Sigmoid colon (tissue), 7 donors: ENCODE data around the gene CAPZA2. TPM values are rescaled to one million over a fixed set of nuclear protein-coding genes. Genes with fewer than 3 reads are reported as not detected.
A peak's percentile ranks its signal among the peaks of the same experiment; 100 is the strongest.

Source experiments
- DNase-seq: peaks from one replicate; pipeline ENCODE4 v3.0.0-alpha.2; 2019
- H3K27ac ChIP-seq, 4 donors: fragments of 200-600 bp; sonication (generic); one replicate each; pipeline ENCODE4 v1.5.1; 2016 to 2019; ENCODE audit warnings: mild to moderate bottlenecking in 1 of 4
- H3K27me3 ChIP-seq, 3 donors: fragments of 200-600 bp; sonication (generic); one replicate each; pipeline ENCODE4 v1.5.1; 2019; ENCODE audit warnings: mild to moderate bottlenecking in 1 of 3
- H3K36me3 ChIP-seq, 4 donors: fragments of 200-600 bp; sonication (generic); one replicate each; pipeline ENCODE4 v1.5.1; 2016 to 2019
- H3K4me1 ChIP-seq, 4 donors: fragments of 200-600 bp; sonication (generic); one replicate each; pipeline ENCODE4 v1.5.1; 2017 to 2019
- H3K4me3 ChIP-seq, 4 donors: fragments of 200-600 bp; sonication (generic); one replicate each; pipeline ENCODE4 v1.5.1; 2017 to 2019; ENCODE audit warnings: mild to moderate bottlenecking in 2 of 4, moderate library complexity in 1 of 4
- H3K9me3 ChIP-seq, 4 donors: fragments of 200-600 bp in 3 of 4; sonication (generic) in 3 of 4; one replicate each; pipeline versions ENCODE4 v1.5.1 to v1.6.1; 2013 to 2019
- EP300 ChIP-seq, 4 donors: sonication (generic); formaldehyde crosslinking; IDR thresholded peaks; one replicate each; pipeline ENCODE4 v1.6.1; 2017; ENCODE audit warnings: antibody characterized with exemption in 4 of 4
- POLR2A ChIP-seq, 2 donors: fragments of 450-650 bp; IDR thresholded peaks; one replicate each; pipeline ENCODE4 v1.6.1; 2016; ENCODE audit warnings: antibody characterized with exemption in 2 of 2, mild to moderate bottlenecking in 2 of 2, moderate library complexity in 2 of 2
- POLR2AphosphoS5 ChIP-seq, 4 donors: sonication (generic); formaldehyde crosslinking; IDR thresholded peaks; one replicate each; pipeline ENCODE4 v1.6.1; 2017; ENCODE audit warnings: antibody characterized with exemption in 4 of 4
- WGBS, 2 donors: extraction: QIAGEN DNeasy Blood & Tissue Kit; methylation state at CpG; one replicate each; pipeline ENCODE4 v1.1.7; 2013; 5-methylcytosine and 5-hydroxymethylcytosine counted together
- intact Hi-C: fragments of 100-400 bp; cut with DNase I; formaldehyde crosslinking; loops from one replicate; pipeline ENCODE4 v1.15.1; 2023
- polyA plus RNA-seq, 3 donors: library from polyadenylated mRNA; stranded (reverse); fragments of 200-250 nt; gene quantifications; one replicate each; pipeline ENCODE4 v1.2.3, GENCODE V29; 2013
- total RNA-seq, 4 donors: library from RNA; depleted of rRNA; stranded (reverse); fragments of >200 nt; gene quantifications; one replicate each; pipeline ENCODE4 v1.1.0, GENCODE V29; 2016
- TF ChIP-seq, protein P1 (sequence below), 4 experiments: fragments of 450-650 bp in 3 of 4; fragments of 200-600 bp in 1 of 4; IDR thresholded peaks; one replicate each; pipeline ENCODE4 v1.5.1; 2016 to 2019; ENCODE audit warnings: antibody characterized with exemption in 4 of 4, mild to moderate bottlenecking in 3 of 4, moderate library complexity in 2 of 4
- donor health status: healthy with polysubstance abuse.
- donor health status: Bipolar disorder and iron deficiency.
- donor health status: healthy.

The CAPZA2 gene
- total and polyA plus RNA-seq, 7 donors: 75.3 to 242 (median 189) TPM

DNA sequence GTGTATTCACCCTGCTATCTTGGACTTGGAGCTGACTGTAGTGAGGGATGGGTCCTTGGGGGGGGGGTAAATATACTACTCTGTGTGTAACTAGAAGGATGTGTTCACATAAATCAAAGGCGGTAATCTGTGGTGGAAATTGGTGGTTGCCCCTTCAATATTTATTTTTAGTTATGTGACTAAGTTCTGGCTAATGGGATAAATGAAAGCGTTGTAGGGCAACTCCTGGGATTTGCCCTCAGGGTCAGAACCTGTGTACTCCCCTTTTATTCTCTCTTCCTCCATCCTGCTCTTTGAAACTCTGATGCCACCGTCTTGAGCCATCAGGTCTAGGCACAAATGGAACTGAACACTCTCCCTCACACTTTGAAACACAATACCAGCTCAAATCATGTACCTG is 66.6 kb downstream of the CAPZA2 start:
- H3K4me3 ChIP-seq: no peak overlapping the region
- no peaks in the 10 kb centered on the region for H3K27me3 ChIP-seq
- peaks cover 0 to 8% (median 0%) of the 10 kb centered on the region in 4 donors for H3K4me1 ChIP-seq
- DNase-seq: no peak
- TF ChIP-seq, protein P1, sequence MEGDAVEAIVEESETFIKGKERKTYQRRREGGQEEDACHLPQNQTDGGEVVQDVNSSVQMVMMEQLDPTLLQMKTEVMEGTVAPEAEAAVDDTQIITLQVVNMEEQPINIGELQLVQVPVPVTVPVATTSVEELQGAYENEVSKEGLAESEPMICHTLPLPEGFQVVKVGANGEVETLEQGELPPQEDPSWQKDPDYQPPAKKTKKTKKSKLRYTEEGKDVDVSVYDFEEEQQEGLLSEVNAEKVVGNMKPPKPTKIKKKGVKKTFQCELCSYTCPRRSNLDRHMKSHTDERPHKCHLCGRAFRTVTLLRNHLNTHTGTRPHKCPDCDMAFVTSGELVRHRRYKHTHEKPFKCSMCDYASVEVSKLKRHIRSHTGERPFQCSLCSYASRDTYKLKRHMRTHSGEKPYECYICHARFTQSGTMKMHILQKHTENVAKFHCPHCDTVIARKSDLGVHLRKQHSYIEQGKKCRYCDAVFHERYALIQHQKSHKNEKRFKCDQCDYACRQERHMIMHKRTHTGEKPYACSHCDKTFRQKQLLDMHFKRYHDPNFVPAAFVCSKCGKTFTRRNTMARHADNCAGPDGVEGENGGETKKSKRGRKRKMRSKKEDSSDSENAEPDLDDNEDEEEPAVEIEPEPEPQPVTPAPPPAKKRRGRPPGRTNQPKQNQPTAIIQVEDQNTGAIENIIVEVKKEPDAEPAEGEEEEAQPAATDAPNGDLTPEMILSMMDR (IDR thresholded peaks at IDR 0.05): no peak
- TF ChIP-seq POLR2AphosphoS5 (IDR thresholded peaks at IDR 0.05) (no peak), POLR2A (IDR thresholded peaks at IDR 0.05) (no peak), EP300 (IDR thresholded peaks at IDR 0.05) (no peak)
- H3K36me3 ChIP-seq: no peaks in the 10 kb centered on the region
- 77 to 79% methylated on average over 3 of the region's 3 CpGs for WGBS, 2 donors
- H3K27ac ChIP-seq: no peak overlapping the region
- intact Hi-C loops: no loop called here
- no peaks in the 10 kb centered on the region for H3K9me3 ChIP-seq

DNA sequence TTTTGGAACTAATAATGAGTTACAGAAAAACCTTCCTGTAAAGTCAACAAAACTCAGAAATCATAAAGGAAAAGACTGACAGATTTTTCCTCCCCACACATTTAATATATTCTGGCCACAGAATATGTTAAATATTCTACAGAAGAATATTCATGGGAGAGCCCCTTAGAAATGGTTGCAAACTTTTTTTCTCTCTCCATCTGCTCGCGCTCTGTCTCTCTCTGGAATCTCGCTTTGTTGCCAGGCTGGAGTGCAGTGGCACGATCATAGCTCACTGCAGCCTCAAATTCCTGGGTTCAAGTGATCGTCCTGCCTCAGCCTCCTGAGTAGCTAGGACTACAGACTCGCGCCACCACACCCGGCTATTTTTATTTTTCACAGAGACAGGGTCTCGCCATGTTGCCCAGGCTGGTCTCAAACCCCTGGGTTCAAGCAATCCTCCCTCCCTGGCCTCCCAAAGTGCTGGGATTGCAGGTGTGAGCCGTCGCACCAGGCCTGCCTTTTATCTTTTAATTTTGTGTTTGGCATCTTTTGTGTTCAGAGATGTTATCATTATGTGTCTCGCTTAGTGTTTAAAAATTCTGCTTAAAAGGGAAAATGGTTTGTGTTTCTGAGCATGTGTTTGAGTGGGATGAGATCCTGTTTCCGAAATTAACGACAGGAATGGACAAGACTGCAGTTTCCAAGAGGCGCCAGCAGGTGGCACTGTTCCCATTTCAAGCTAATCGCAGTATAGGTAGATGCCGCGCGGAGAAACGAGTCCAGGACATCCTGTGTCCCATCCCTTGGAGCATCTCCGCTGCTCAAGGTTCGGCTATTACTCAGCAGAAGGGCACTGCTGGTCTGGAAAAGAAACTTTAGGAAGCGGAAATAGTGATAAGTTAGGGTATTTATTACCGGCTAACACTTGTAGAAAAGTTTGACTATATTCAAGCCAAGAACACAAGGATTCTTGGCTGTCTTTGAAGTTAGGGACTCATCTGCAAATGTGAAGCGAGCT is 67.8 kb downstream of the CAPZA2 start:
- intact Hi-C loops: loop anchor here (2.0 kb wide), 3 partner anchors 55 to 197 kb away; no protein-coding TSS in a partner anchor
- 33 to 39% methylated on average over 25 of the region's 25 CpGs for WGBS, 2 donors

DNA sequence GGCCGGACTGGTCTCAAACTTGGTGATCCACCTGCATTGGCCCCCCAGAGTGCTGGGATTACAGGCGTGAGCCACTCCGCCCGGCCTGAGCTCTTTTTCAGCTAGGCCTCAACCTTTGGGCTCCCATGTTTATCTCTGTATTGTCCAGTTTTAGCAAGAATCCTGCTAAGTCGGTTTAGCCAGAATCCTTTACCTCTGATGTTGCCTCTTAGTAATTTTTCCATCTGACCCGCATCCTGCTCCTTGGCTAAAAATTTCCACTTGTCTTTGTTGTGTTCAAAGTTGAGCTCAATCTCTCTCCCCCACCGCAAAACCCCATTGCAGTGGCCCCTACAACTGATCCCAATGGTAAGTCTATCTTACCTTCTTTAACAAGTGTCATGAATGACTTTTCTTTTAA is 70.2 kb downstream of the CAPZA2 start:
- H3K27me3 ChIP-seq: no peaks in the 10 kb centered on the region
- WGBS, 2 donors: 95 to 96% methylated on average over 7 of the region's 7 CpGs
- TF ChIP-seq, protein P1 (IDR thresholded peaks at IDR 0.05): no peak
- TF ChIP-seq EP300 (IDR thresholded peaks at IDR 0.05): no peak

More for the DNA sequence above, 67.8 kb downstream of the CAPZA2 start:
- H3K4me3 ChIP-seq: no peak overlapping the region
- peaks cover 0 to 8% (median 0%) of the 10 kb centered on the region in 4 donors for H3K4me1 ChIP-seq
- no peak overlapping the region for H3K27ac ChIP-seq
- peak; percentile 95 for DNase-seq
- no peaks in the 10 kb centered on the region for H3K36me3 ChIP-seq
- no peaks in the 10 kb centered on the region for H3K27me3 ChIP-seq
- no peaks in the 10 kb centered on the region for H3K9me3 ChIP-seq
- TF ChIP-seq POLR2AphosphoS5 (IDR thresholded peaks at IDR 0.05): no peak
- TF ChIP-seq, protein P1 (IDR thresholded peaks at IDR 0.05): peak; percentile 73 to 91 (median 84)

DNA sequence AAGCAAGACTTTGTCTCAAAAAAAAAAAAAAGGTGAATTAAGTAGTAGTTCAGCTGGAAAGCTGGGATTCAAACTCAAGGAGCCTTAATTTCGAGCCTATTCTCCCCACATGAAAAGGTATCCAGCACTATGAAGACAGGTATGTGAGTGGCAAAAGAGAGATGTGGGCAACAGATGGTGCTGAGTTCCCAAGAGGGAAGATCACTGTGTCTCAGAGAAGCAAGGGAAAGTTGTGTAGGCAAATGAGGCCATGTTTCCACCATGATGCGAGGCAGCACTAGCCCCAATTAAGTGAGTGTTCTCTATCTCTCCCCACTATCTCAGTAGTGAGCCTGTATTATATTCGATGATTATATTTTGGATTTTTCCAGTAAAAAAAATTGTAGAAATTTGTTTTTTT is 71.1 kb downstream of the CAPZA2 start:
- DNase-seq: no peak
- H3K9me3 ChIP-seq: no peaks in the 10 kb centered on the region
- TF ChIP-seq EP300 (IDR thresholded peaks at IDR 0.05) (no peak), POLR2AphosphoS5 (IDR thresholded peaks at IDR 0.05) (no peak), POLR2A (IDR thresholded peaks at IDR 0.05) (no peak)
- TF ChIP-seq, protein P1 (IDR thresholded peaks at IDR 0.05): no peak
- H3K4me3 ChIP-seq: no peak overlapping the region
- H3K4me1 ChIP-seq: peaks cover 0 to 8% (median 0%) of the 10 kb centered on the region in 4 donors
- intact Hi-C loops: no loop called here
- no peaks in the 10 kb centered on the region for H3K27me3 ChIP-seq
- no peaks in the 10 kb centered on the region for H3K36me3 ChIP-seq
- WGBS, 2 donors: 80 to 94% methylated on average over 3 of the region's 3 CpGs
- no peak overlapping the region for H3K27ac ChIP-seq

More for the DNA sequence above, 70.2 kb downstream of the CAPZA2 start:
- Histone ChIP-seq H3K4me1 (peaks cover 0 to 8% (median 0%) of the 10 kb centered on the region in 4 donors), H3K36me3 (no peaks in the 10 kb centered on the region), H3K27ac (no peak overlapping the region), H3K4me3 (no peak overlapping the region), H3K9me3 (no peaks in the 10 kb centered on the region)
- intact Hi-C loops: no loop called here
- DNase-seq: no peak
